NCI-H1092 treated with DMSO at 0.1 percent for 48 hours (cell line): ENCODE data around the gene GALR2.
A peak's percentile ranks its signal among the peaks of the same experiment; 100 is the strongest.

Experiments used
- DNase-seq: peaks from one replicate; lab custom pipeline; 2025; lab: John Stamatoyannopoulos, UW

The GALR2 gene

DNA sequence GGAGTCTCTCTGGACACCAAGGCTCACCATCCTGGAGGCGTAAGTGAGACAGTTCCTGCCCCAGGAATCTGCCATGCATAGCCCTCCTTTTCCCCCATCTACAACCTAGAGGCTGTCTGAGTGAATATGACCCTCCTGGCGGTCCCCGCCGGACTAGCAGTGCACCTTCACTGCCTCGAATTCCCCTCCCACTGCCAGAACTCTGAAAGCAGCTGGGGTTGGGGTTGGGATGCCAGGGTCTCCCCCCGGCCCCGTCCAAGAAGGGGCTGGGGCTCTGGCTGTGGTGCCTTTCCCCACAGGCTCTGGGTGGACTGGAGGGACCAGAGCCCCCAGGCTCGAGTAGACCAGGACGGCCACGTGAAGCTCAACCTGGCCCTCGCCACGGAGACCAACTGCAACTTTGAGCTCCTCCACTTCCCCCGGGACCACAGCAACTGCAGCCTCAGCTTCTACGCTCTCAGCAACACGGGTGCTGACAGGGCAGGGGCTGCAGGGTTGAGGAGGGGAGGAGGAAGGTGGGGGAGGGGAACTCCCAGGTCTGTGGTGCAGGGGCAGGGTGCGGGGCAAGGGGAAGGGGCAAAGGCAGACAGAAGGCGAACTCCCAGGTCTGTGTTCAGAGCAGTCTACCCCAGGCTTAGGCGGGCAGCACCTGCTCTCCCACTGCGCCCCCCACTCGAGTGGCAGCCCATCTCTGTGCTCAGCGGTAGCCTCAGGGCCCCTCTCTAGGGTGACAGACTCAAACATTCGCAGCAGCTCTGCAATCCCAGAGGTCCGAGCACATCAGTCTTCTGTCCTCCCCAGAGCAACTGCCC, 5.6 kb downstream of the GALR2 start:
- DNase-seq = peak; percentile 5

DNA sequence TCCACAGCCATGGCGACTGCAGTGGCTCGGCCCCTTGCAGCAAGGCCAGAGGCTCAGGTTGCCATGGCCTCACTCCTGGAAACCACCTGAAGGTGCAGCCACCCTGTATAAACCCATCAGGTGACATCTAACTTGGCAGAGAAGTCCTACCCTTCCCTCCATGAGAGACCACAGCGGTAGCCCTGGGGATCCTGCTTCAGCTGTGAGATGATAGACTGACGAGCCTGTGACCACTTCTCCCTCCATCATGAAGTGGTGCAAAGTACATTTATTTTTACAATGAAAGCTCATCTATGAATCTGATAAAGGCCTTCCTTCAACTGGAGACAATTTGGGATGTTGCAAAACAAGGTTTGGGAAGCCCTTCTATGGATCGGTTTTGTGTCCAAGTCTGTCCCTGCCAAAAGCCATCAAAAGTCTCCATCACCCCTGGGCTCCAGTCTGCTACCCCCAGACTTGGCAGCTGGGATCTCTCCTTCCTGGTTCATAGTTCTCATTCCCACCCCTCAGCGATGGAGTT, 6.2 kb downstream of the GALR2 start:
- no peak for DNase-seq

DNA sequence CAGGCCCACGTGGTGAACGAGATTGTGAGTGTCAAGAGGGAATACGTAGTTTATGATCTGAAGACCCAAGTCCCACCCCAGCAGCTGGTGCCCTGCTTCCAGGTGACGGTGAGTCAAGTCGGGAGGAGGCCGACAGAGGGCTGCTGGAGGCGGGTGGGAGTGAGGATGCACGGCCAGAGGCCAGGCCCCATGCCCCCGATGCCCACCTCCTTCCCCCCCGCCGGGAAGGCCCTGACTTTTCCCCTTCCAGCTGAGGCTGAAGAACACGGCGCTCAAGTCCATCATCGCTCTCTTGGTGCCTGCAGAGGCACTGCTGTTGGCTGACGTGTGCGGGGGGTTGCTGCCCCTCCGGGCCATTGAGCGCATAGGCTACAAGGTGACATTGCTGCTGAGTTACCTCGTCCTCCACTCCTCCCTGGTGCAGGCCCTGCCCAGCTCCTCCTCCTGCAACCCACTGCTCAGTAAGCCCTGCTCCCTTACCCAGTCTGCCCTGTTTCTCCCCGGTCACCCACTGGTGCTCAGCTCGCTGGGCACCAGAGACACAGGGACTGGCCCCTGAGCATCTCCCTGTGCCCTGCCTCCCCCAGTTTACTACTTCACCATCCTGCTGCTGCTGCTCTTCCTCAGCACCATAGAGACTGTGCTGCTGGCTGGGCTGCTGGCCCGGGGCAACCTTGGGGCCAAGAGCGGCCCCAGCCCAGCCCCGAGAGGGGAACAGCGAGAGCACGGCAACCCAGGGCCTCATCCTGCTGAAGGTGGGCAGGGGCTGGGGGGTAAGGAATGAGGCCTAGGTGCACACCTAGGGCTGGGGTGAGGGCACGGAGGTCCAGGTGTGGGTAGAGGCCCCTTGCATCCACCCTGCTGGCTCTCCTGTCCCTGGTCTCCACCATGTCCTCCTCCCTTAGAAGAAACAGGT, 7.0 kb downstream of the GALR2 start:
- no peak for DNase-seq

- no peak for DNase-seq
Observed at GRCh38 chr17:76082326-76083251, 8.0 kb downstream of the GALR2 start.

DNA sequence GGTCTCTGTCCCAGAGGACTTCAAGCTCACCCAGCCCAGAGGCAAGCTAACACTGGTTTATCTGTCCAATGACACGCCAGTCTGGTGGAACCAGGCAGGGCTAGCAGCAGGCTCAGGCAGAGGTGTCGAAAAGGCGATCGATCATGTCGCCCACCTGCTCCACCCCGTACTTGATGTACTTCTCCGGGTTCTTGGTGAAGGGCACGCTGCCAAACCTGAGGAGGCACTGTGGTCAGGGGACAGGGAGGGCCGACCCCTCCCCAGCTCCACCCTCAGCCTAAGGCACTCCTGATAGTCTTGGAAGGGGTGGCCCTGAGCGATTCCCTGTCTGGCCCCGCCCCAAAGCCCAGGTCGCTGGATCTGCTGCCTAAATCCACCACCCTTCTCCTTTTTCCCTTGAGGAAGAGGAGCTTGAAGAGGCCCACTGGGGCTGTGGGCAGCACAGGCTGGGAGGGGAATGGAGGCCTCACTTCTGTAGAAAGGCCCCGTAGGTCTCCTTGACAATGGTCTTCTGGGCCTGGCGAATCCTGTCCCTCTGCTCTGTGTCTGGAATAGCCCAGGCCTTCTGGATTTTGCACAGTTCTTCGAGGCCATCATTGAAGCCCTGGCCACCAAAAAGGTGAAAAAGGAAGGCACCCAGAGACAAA, 9.1 kb downstream of the GALR2 start:
- DNase-seq = no peak

DNA sequence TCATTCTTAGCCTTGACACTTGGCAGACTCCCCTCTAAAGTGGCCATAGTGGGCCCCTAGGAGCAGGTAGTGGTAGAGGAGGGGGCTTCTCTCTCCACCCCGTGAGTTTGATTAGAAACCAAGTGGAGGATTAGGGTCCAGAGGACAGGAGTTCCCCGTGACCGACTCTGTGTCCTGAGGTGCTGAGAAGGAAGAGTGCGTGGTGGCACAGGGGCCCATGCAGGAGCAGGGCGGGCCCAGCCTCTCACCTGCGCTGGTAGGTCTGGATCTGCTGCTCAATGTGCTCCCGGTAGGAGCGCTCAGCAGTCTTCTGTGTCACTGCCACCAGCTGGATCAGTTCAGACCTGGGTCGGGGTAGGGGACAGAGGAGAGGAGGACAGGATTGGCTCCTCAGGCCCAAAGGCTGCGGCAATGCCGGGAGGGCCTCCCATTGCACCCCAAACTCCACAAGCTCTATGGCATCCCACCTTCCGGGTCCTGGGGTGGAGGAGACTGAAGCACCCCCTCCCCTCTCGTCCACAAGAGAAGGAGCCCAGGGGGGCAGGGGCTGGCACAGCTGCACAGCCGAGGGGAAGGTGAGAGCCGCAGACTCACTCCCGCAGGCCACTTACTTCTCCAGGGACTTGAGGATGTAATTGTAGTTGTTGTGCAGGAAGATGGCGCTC, 10.6 kb downstream of the GALR2 start:
- no peak for DNase-seq

- DNase-seq = no peak
Observed at GRCh38 chr17:76085731-76086366, 11.3 kb downstream of the GALR2 start.

DNA sequence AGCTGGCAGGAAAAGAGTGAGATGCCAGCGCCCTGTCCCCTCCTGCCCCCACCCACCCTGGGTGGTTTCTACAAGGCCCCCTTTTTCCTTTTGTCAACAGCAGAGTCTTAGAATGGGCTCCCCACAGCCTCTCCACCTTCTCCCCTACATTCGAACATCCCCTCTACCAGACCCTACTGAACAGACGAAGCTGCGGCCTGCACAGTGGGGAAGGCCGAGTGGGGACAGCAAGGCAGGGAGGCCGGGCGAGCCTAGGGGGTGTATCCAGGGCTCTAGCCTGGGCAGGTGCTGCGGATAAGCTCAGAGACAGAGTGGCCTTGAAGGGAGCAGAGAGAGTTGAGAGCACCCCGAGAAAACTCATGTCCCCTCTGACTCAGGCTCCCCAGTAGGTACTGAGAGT, 11.8 kb downstream of the GALR2 start:
- DNase-seq = no peak

DNA sequence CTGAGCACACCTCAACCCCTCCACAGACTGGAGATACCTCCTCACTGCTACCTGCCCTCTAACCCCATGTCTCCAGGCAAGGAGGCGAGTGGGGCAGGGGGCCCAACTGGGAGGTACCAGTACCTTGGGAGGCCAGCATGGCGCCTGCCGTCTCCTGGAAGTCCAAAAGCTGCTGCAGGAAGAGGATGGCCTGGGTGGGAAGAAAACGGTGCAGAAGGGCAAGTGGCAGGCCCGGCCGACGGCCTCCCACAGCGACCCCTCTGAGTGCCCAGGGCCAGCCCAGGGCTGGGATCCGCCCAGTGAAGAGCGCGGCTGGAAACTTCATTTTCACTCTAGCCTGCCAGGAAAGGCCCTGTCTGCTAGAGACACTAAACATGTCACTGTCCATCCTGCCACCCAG, 12.9 kb downstream of the GALR2 start:
- DNase-seq = no peak

DNA sequence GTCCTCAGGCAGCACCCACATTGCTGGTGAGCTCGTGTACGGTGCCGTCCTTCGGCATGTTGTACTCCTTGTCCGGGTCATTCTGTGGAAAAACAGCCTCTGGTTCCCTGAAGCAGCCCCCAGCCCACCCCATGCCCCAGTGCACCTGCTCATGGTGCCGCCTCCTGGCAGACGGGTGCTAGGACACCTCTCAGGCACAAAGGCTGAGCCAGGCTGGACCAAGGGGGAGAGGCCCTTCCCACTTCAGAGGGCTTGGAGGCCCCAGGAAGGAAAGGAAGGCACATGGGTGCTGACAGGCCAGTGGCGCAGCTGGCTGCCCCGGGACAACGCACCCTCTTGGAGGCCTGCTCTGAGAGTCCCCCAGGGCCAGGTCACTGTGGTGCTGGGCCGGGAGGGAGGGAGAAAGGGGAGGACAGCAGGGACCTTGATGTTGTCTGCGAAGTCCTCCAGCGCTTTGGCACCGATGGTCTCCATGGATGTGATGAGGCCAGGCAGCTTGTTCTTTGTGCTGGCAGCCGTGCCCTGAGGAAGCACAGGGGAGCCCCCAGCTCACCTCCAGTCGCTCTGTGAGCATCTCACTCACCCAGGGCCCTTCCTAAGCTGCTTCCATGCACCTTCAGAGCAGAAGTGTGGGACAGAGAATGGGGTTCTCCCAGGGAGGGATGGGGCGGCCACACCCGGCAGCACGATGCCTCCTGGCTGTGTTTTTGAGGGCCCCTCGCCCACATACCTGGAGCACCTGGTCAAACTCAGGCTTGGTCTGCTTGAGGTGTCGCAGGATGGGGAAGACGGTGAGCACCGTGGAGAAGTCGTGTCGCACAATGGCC, 13.7 kb downstream of the GALR2 start:
- DNase-seq = no peak

- DNase-seq = no peak
Observed at GRCh38 chr17:76088868-76089576, 14.4 kb downstream of the GALR2 start.

GRCh38 chr17:76089680-76090516, 15.3 kb downstream of the GALR2 start:
- no peak for DNase-seq

DNA sequence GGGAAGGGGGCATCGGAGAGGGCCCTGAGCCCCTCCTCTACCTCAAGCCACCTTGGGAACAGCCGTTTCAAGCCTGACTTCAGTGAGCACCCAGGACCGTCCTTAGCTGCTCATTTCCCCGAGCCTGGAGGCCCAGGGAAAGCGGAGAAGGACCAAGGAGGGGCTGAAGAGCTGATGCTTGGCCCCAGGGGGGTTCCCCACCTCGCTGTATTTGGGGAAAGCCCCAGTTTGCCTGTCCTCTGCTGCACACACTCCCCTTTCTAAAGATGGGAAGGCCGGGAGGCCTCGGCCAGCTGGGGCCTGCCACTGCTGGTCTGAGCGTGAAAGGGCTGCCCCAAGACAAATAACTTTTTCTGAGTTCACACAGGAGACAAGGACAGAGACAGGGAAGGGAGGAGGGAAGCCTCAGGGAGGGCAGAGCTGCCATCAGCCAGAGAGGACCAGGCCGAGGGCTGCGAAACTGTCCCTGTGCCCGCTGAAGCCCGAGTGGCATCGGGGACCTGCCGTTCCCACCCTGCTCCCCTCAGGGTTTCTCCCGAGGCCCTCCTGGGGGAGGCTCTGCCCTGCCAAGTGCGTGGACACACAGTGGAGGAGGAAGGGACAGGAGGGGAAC, 16.0 kb downstream of the GALR2 start:
- no peak for DNase-seq

DNA sequence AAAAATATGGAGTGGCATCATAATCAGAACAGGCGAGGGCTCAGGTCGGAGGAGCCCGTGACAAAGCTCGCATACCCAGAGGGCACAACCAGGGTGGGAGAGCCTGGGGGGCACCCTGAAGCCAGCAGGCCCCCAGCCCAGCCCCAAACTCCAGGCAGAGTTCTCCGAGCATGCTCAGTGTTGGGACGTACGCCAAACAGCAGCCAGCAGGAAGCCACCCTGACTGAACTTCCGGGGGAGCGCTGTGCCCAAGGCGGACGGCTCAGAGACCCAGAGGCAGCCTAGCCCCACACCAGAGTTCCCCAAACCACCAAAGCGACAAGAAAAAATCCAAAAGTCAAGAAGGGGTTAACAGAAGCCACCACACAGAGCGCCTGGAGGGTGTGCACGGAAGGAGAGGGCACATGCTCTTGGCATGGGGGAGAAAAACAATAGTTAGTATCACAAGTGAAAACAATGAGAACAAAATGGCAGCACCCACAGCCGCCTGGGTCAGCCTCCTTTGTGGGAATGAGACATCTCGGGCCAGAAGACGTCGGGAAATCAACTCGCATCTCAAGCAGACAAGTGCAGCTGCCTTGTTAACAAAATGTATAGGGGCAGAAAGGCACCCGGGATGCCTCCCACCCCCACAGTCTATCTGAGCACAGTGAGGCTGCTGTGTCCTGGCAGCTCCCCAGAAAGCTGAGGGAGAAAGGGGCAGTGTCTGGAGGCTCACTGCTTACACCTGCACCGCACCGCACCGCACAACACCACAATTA, 17.1 kb downstream of the GALR2 start:
- no peak for DNase-seq

GRCh38 chr17:76092526-76093413, 18.2 kb downstream of the GALR2 start:
- no peak for DNase-seq

- no peak for DNase-seq
Observed at GRCh38 chr17:76094046-76094445, 19.5 kb downstream of the GALR2 start.
